Natural killer cell treated with Interleukin-12 subunit alpha and Interleukin-12 subunit beta and Interleukin-15 and Interleukin-18, amount 100 ng/mL, for 72 hours (primary cell): ENCODE data around the gene SLC35F3. TPM values are rescaled to one million over a fixed set of nuclear protein-coding genes. Genes with fewer than 3 reads are reported as not detected.
A peak's percentile ranks its signal among the peaks of the same experiment; 100 is the strongest.
"Not testable (repeated sequence)": the region's sequence is repeated elsewhere in the genome, so short reads cannot be mapped to it uniquely, and the experiment has no call there.

Source experiments
- ATAC-seq, 2 donors: fragments of 150-1000 bp; cut with Tn5 transposase in 1 of 2; sonication (Bioruptor Pico), chemical (Tn5 transposase) in 1 of 2; 2 replicates each; pipeline ENCODE4 v1.10.0; 2021
- DNase-seq: peaks from one replicate; pipeline ENCODE4 v3.0.0; 2022; ENCODE audit warnings: low spot score
- H3K27ac Mint-ChIP-seq, 2 donors: 1 replicate in 1 of 2; 2 replicates in 1 of 2; pipeline ENCODE4 v1.8.0; 2022; ENCODE audit warnings: mixed read lengths in 2 of 2, mild to moderate bottlenecking in 1 of 2, moderate library complexity in 1 of 2
- H3K27me3 Mint-ChIP-seq, 2 donors: 1 replicate in 1 of 2; 2 replicates in 1 of 2; pipeline ENCODE4 v1.8.0; 2022; ENCODE audit warnings: mixed read lengths in 2 of 2
- H3K36me3 Mint-ChIP-seq: one replicate; pipeline ENCODE4 v1.8.0; 2022; ENCODE audit warnings: mixed read lengths
- H3K4me1 Mint-ChIP-seq, 2 donors: 1 replicate in 1 of 2; 2 replicates in 1 of 2; pipeline ENCODE4 v1.8.0; 2022; ENCODE audit warnings: low read depth in 2 of 2, mixed read lengths in 2 of 2, mild to moderate bottlenecking in 1 of 2
- H3K4me3 Mint-ChIP-seq: one replicate; pipeline ENCODE4 v1.8.0; 2022; ENCODE audit warnings: mixed read lengths
- H3K9me3 Mint-ChIP-seq: 2 replicates; pipeline ENCODE4 v1.8.0; 2022; ENCODE audit warnings: mixed read lengths
- total RNA-seq, 2 donors: library from RNA; stranded (reverse); gene quantifications; one replicate each; pipeline ENCODE4 v1.2.3, GENCODE V29; 2022

The SLC35F3 gene
- total RNA-seq, 2 donors from 2014 or later = 0.14 to 0.56 TPM

- Mint-ChIP-seq H3K27ac (no peak overlapping the region), H3K36me3 (no peaks in the 10 kb centered on the region), H3K9me3 (no peaks in the 10 kb centered on the region), H3K4me1 (no peaks in the 10 kb centered on the region), H3K4me3 (no peak overlapping the region), H3K27me3 (peaks cover 14 to 18% of the 10 kb centered on the region in 2 donors)
- DNase-seq (no peak), ATAC-seq (no peak)
These were observed 216.0 kb downstream of the SLC35F3 start for GRCh38 chr1:234120327-234120944.

- not testable (repeated sequence) for H3K4me3 Mint-ChIP-seq, ATAC-seq, H3K36me3 Mint-ChIP-seq, DNase-seq, H3K9me3 Mint-ChIP-seq, H3K27ac Mint-ChIP-seq, H3K4me1 Mint-ChIP-seq
- H3K27me3 Mint-ChIP-seq = peaks cover 7 to 23% of the 10 kb centered on the region in 2 donors
These were observed 217.2 kb downstream of the SLC35F3 start for GRCh38 chr1:234121659-234122058.

- not testable (repeated sequence) for H3K4me3 Mint-ChIP-seq, H3K27ac Mint-ChIP-seq, DNase-seq, H3K36me3 Mint-ChIP-seq, H3K9me3 Mint-ChIP-seq, ATAC-seq, H3K4me1 Mint-ChIP-seq
- H3K27me3 Mint-ChIP-seq = peaks cover 7 to 28% of the 10 kb centered on the region in 2 donors
These were observed 218.1 kb downstream of the SLC35F3 start for GRCh38 chr1:234122571-234122970.

GRCh38 chr1:234123867-234124266, 219.4 kb downstream of the SLC35F3 start:
- H3K27me3 Mint-ChIP-seq = peaks cover 7 to 28% of the 10 kb centered on the region in 2 donors
- no peaks in the 10 kb centered on the region for H3K36me3 Mint-ChIP-seq
- H3K4me3 Mint-ChIP-seq = no peak overlapping the region
- H3K4me1 Mint-ChIP-seq = no peaks in the 10 kb centered on the region
- no peak for DNase-seq
- no peaks in the 10 kb centered on the region for H3K9me3 Mint-ChIP-seq
- no peak overlapping the region for H3K27ac Mint-ChIP-seq
- ATAC-seq = no peak

- Mint-ChIP-seq H3K4me1 (no peaks in the 10 kb centered on the region), H3K4me3 (no peak overlapping the region), H3K36me3 (no peaks in the 10 kb centered on the region), H3K27ac (no peak overlapping the region), H3K9me3 (no peaks in the 10 kb centered on the region), H3K27me3 (peaks cover 7 to 28% of the 10 kb centered on the region in 2 donors)
- ATAC-seq (peak; percentile 50 to 59), DNase-seq (no peak)
These were observed 220.8 kb downstream of the SLC35F3 start for GRCh38 chr1:234125283-234125682.

GRCh38 chr1:234125714-234126113, 221.2 kb downstream of the SLC35F3 start:
- no peak overlapping the region for H3K27ac Mint-ChIP-seq
- no peaks in the 10 kb centered on the region for H3K36me3 Mint-ChIP-seq
- no peak overlapping the region for H3K4me3 Mint-ChIP-seq
- ATAC-seq (no peak), DNase-seq (no peak)
- H3K4me1 Mint-ChIP-seq = no peaks in the 10 kb centered on the region
- peaks cover 7 to 28% of the 10 kb centered on the region in 2 donors for H3K27me3 Mint-ChIP-seq
- no peaks in the 10 kb centered on the region for H3K9me3 Mint-ChIP-seq

- Mint-ChIP-seq H3K27me3 (peaks cover 7 to 30% of the 10 kb centered on the region in 2 donors), H3K27ac (no peak overlapping the region), H3K4me3 (no peak overlapping the region), H3K9me3 (no peaks in the 10 kb centered on the region), H3K4me1 (no peaks in the 10 kb centered on the region), H3K36me3 (no peaks in the 10 kb centered on the region)
- ATAC-seq = no peak
- no peak for DNase-seq
These were observed 222.7 kb downstream of the SLC35F3 start for GRCh38 chr1:234127026-234127671.

- no peak for ATAC-seq
These were observed 228.3 kb downstream of the SLC35F3 start for GRCh38 chr1:234132795-234133194.

GRCh38 chr1:234134878-234135277, 230.4 kb downstream of the SLC35F3 start:
- H3K27me3 Mint-ChIP-seq = peaks cover 12 to 14% of the 10 kb centered on the region in 2 donors
- no peaks in the 10 kb centered on the region for H3K9me3 Mint-ChIP-seq
- H3K4me1 Mint-ChIP-seq = no peaks in the 10 kb centered on the region
- ATAC-seq (no peak), DNase-seq (no peak)
- H3K36me3 Mint-ChIP-seq = no peaks in the 10 kb centered on the region
- no peak overlapping the region for H3K27ac Mint-ChIP-seq
- H3K4me3 Mint-ChIP-seq = no peak overlapping the region

More at GRCh38 chr1:234132795-234133194, 228.3 kb downstream of the SLC35F3 start:
- no peaks in the 10 kb centered on the region for H3K9me3 Mint-ChIP-seq
- no peaks in the 10 kb centered on the region for H3K4me1 Mint-ChIP-seq
- no peaks in the 10 kb centered on the region for H3K36me3 Mint-ChIP-seq
- no peak overlapping the region for H3K4me3 Mint-ChIP-seq
- peaks cover 11% of the 10 kb centered on the region in 2 donors for H3K27me3 Mint-ChIP-seq
- H3K27ac Mint-ChIP-seq = no peak overlapping the region
- DNase-seq = no peak

GRCh38 chr1:234135501-234135900, 231.0 kb downstream of the SLC35F3 start:
- no peak for DNase-seq
- Mint-ChIP-seq H3K4me3 (no peak overlapping the region), H3K27me3 (peaks cover 12 to 14% of the 10 kb centered on the region in 2 donors), H3K27ac (no peak overlapping the region), H3K36me3 (no peaks in the 10 kb centered on the region), H3K4me1 (no peaks in the 10 kb centered on the region), H3K9me3 (no peaks in the 10 kb centered on the region)
- no peak for ATAC-seq

- Mint-ChIP-seq H3K27ac (no peak overlapping the region), H3K4me1 (no peaks in the 10 kb centered on the region), H3K9me3 (no peaks in the 10 kb centered on the region), H3K4me3 (no peak overlapping the region), H3K36me3 (no peaks in the 10 kb centered on the region), H3K27me3 (peaks cover 12 to 14% of the 10 kb centered on the region in 2 donors)
- no peak for DNase-seq
- ATAC-seq = no peak
These were observed 231.6 kb downstream of the SLC35F3 start for GRCh38 chr1:234136073-234136472.

- no peak overlapping the region for H3K4me3 Mint-ChIP-seq
- no peak for DNase-seq
- H3K27ac Mint-ChIP-seq = no peak overlapping the region
- no peak for ATAC-seq
- no peaks in the 10 kb centered on the region for H3K9me3 Mint-ChIP-seq
- peaks cover 19 to 37% of the 10 kb centered on the region in 2 donors for H3K27me3 Mint-ChIP-seq
- no peaks in the 10 kb centered on the region for H3K36me3 Mint-ChIP-seq
- H3K4me1 Mint-ChIP-seq = no peaks in the 10 kb centered on the region
These were observed 235.5 kb downstream of the SLC35F3 start for GRCh38 chr1:234139966-234140365.

GRCh38 chr1:234140388-234140787, 235.9 kb downstream of the SLC35F3 start:
- no peaks in the 10 kb centered on the region for H3K4me1 Mint-ChIP-seq
- H3K4me3 Mint-ChIP-seq = no peak overlapping the region
- no peaks in the 10 kb centered on the region for H3K9me3 Mint-ChIP-seq
- DNase-seq (no peak), ATAC-seq (no peak)
- H3K27me3 Mint-ChIP-seq = peaks cover 19 to 41% of the 10 kb centered on the region in 2 donors
- H3K36me3 Mint-ChIP-seq = no peaks in the 10 kb centered on the region
- H3K27ac Mint-ChIP-seq = no peak overlapping the region

- Mint-ChIP-seq H3K36me3 (no peaks in the 10 kb centered on the region), H3K4me3 (no peak overlapping the region), H3K4me1 (no peaks in the 10 kb centered on the region), H3K9me3 (no peaks in the 10 kb centered on the region), H3K27ac (no peak overlapping the region), H3K27me3 (peaks cover 19 to 47% of the 10 kb centered on the region in 2 donors)
- no peak for ATAC-seq
- DNase-seq = no peak
These were observed 236.5 kb downstream of the SLC35F3 start for GRCh38 chr1:234141006-234141405.
